NCI-H82 (cell line): ENCODE measurements around the gene CDH4.
"Not testable (repeated sequence)": the region's sequence is repeated elsewhere in the genome, so short reads cannot be mapped to it uniquely, and the experiment has no call there.

Source experiments
- DNase-seq: peaks from one replicate; lab custom pipeline; 2025; lab: John Stamatoyannopoulos, UW

CDH4 gene

DNA sequence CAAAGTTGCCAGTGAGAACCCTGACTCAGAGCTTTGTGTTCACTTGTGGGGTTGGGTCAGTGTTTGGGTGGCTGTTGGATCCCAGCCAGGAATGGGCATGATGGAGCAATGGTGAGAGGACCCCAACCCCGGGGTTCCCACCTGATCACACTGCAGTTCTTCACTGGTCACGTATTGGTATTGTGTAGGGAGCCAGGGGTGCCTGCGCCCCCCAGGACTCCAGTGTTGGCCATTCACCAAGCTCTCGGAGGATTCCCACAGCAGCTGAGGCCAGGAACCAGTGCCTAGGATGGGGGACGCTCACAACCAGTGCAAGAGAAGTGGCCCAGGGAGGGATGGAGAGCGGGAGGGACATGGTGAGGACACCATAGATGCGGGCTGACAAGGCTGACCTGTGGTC lies 207.2 kb downstream of the CDH4 start:
- no peak for DNase-seq

DNA sequence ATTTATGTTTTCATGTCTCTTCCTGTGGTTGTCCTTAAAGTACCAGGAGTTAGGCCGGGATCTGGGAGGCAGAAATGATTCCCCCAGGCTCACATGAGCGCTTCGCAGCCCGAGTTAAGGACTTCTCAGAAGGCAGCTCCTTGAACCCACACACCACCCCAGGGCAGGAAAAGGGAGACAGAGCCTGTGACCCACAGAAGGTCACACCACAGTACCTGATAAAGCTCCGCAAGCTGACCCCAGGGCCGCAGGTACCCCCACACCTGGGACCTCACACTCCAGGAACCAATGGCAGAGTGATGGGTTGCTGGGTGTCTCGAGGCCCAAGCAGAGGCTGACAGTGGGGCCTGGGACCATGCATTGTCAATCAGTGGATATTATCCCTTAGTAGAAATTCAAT lies 207.6 kb downstream of the CDH4 start:
- DNase-seq = no peak

DNA sequence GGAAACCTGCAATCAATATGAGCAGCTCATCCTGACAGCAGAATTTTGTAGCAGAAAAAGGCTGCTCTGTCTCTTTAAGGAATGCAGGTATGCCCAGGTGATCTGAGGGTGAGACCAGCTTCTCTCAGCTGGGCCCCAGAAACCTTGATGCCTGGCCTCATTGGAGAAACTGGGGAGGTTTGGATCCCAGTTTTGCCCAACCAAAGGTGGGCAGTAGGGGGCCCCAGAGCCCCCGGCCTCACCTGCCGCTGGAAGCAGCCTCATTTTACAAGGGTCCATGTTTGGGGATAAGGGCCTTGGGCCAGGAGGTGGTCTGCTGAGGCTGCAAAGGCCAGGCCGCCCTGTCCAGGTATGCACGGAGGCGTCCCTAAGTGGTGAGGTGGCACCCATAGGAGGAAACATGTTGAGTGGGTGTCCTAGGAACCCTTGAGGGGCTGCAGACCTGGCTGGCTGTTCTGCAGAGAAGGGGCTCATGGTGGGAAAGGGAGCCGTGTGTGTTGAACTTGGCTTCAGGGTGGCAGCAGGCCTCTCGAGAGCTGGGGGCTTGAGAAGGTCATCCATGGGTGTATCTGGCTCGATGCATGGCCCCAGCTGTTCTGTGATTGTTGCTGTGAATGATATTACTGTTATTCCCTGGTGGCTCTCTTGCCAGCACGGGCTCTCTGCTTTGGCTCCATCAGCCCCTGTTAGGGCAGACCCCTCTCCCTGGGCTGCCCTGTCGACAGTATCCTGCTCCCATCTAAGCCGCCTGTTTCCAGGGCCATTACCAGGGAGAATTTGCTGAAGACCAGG lies 208.4 kb downstream of the CDH4 start:
- no peak for DNase-seq

DNA sequence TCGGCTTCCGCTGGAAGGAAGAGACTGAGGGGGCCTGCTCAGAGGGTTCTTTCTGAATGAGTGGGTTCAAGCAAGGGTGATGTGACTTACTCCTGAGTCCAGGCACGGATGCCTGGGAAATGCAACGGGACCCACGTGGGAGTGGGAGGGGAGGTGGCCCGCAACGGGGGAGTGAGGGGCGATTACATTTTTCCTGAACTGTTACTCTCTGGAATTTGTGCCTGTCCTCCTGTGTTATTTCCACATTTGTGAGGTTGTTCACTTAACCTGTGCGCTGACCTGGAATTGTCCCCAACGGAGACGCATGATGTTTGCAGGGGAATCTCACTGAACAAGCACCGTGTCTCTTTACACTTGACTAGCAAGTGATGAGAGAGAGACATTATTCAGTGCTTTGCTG lies 209.4 kb downstream of the CDH4 start:
- DNase-seq = no peak

DNA sequence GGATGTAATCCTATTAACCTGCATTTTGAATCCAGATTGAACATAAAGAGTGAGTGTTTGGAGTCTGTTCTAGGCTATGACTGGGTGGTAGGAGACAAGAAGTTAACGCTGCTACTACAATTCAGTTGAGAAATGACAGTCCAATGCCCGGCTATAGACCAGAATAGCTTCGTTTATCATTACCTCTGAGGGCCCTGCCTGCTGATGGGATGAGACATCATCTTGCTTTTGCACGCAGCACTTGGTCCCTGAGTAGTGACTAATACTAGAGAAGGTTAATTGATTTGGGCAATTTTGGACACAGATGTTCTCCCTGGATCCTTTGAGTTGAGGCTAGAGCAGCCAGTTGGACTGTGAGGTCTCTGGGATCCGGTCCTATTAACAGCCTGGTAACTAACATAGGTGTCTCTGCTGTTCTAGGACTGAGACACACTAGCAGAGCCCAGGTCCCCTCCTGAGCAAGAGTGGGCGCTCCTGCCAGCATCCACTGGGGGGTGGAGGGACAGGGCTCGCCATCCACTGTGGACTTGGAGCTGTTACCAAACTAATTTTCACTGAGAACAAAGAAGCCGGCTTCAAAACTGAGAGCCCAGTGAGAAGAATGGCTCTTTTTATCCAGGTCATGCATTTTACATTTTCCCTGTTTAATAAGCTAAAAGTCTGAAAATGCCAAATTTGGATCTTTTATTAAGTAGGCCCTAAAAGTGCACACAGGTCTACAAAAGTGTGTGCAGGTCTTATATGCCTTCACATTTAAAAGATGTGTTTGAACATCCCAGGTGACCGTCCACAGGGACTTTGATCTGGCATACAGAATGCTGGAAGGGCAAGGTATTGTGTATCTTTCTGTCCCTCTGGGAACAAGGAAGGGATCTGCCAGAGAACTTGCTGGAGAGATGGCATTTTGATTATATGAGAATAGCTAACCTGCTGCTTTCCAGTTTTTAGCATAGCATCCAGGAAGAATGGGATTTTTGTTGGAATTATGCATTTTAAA lies 212.5 kb downstream of the CDH4 start:
- no peak for DNase-seq

DNA sequence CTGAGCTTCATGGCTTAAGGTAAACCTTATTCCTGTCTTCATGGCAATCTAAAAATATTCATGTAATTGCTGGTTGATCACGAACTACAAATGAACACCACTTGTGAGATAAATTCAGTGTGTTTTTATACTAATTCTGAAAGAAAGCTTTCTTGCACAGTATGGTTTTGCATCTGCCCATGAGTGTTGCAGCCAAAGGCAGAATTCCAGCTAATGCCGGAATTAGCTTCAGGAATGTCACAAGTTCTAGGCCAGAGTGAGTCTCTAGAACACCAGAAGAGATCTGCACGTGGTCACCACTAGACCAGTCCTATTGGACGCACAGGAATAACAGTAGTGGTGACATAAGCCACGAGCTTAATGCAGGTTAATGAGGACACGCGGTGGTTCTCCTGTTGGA lies 223.7 kb downstream of the CDH4 start:
- no peak for DNase-seq

DNA sequence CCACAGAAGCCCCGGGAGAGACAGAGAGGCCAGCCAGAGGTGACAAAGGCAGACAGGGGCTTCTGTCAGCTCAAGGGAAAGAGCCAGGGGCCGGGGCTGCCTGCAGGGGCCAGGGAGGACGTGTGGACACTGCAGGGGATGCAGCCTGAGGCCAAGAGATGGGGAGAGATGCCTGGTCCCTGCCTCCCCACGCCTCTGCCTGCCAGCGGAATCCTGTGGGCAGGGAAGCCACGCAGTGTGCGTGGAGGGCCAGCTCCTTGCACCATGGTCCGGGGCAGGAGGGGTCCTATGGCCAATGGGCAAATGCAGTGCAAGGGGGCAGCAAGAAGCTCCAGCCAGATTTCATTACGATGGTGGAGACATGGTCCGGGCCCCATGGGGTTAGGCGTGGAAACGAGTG lies 224.9 kb downstream of the CDH4 start:
- no peak for DNase-seq

DNA sequence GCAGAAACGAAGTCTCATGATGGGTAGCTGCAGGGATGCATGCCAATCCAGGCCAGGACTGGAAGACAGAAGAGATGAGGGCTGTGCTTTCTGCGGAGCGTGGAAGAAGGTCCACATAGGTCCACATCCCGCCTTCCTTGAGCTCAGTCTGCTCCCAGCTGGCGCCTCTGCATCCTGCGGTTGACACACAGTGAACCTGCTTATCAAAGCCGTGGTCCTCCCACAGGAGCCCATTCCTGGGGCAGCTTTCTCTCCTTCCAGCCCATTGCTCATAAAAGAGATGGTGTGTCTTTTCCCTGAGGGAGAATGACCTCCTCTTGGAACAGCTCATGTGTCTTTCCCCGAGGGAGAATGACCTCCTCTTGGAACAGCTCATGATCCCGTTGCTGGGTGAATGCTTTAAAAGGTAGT lies 225.4 kb downstream of the CDH4 start:
- no peak for DNase-seq

DNA sequence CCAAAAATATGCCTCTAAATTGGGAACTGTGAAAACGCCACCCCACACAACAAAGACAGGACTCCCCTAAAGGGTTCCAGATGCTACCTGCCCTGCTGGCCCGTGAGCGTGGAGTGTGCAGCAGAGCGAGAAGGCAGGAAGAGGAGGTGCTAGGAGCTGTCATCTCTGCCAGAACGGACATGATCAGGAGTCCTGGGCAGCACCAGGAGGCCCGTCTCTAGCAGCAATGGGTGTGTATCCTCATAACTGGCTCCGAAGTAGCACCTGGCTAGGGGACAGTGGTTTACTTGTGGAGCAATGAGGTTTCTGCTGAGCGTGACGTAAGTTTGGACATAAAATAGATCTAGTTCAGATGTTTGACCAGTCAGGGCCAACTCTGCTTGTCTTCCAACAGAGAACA lies 226.0 kb downstream of the CDH4 start:
- DNase-seq = no peak

DNA sequence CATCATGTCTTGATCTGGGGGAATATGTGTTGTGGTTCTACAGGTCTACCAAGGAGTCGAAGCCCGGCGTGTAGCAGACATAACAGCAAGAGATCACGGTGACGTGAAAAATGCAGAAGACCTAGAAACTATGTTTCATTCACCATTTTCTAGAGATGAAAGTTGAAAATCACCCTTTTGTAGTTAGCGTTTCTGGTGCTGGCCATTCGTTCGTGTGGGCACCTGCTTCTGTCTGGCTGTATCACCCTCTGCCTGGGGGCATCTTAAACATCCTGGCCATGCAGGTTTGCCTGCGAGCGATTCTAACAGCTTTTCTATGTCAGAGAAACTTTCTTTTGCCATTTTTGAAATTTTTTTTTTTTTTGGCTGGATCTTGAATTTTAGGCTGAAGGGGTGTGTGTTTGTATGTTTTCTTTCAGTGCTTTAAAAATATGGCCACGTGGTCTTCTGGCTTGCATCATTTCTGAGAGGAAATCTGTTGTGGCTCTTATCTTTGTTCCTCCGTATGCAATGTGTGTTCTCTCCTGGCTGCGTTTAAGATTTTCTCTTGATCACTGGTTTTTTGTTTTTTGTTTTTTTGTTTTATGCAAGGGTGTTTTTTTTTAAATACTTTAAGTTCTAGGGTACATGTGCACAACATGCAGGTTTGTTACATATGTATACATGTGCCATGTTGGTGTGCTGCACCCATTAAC lies 226.7 kb downstream of the CDH4 start:
- no peak for DNase-seq

DNA sequence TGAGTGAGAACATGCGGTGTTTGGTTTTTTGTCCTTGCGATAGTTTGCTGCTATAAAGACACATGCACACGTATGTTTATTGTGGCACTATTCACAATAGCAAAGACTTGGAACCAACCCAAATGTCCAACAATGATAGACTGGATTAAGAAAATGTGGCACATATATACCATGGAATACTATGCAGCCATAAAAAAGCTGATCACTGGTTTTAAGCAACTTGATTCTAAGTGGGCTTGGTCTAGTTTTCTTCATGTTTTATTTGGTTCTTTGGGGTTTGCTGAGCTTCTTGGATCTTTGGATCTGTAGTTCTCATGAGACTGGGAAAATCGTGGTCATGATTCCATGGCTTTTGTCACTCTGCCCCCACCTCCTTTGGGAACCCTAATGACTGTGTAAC lies 227.4 kb downstream of the CDH4 start:
- not testable (repeated sequence) for DNase-seq

DNA sequence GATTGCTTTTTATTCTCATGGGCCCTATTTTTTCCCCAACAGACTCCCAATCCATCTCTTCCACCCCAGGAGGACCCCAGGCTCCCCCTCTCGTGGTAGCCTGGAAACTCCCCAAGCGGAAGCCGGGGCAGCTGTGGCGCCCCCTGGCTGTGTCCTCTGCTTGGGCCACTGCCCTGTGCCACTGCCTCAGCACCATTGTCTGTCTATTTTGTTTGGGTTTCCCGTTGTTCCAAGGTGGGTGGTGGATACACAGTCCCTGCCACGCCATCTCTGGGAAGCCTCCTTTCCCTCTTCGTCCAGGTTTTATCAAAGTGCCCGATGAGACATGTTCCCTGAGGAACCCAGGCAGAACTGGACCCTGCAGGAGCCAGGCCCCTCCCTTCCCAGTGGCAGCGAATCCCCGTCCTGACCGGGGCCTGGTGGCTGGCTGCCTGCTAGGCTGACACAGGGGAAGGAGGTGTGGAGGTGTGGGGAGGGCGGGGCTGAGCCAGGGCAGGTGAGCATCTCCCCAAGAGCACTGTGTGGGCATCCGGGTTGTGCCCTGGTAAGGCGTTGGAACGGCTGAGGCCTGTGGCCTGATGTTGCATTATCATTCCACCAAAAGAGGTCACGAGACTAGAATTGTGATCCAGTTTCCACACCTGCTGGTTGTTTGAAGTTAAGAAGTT lies 228.2 kb downstream of the CDH4 start:
- DNase-seq = no peak

DNA sequence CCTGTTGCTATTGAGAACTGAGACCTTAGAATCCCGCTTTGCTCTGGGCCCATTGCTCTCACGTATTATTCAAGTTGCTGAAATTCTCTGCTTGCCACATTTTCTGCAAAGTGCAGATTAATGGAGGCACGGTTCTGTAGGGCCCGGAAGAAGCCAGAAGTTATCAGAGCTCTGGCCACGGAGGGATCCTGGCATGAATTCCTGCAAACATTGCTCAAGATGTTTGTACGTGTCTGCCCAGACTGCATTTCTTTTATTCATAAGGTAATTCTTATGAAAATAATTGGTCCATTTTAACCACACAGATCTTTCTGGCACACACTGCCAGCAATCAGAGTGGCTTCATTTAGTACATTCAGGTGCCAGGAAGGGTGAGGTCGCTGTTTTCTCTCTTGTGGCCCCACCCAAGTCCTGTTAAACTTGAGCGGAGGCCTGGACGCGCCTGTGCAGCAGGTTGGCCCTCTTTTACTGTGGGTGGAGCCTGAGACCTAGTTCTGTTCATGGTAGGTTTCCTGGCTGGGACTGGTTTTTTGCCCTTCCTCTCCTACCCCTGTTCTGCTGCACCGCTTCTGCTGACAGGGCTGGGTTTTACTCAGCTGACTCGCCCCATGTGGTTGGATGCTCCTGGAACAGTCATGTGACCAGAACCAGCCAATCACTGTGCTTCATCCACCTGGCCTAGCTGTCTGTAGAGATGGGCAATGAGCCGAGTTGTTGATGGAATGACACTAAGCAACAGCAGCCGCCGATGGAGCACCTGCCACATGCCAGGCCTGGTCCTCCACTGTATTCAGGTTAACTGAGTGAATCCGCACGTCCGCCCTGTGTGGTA lies 230.2 kb downstream of the CDH4 start:
- no peak for DNase-seq

DNA sequence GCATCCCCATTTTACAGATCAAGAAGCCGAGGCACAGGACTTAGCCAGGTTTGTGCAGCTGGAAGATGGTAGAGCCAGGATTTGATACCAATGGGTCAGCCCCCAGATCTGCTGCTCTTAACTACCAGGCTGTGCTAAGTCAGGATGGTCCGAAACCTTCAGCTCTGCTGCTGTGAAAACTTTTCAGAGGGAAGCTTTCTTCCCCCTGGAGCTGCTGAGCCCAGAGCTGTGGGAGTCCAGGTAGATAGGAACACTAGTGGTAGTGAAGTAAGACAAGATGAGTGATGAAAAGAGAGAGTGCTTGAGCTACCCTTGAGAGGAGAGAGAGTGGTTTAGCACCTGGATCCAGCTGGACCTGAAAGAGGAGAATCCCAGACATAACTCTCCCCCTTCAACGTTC lies 230.8 kb downstream of the CDH4 start:
- no peak for DNase-seq

DNA sequence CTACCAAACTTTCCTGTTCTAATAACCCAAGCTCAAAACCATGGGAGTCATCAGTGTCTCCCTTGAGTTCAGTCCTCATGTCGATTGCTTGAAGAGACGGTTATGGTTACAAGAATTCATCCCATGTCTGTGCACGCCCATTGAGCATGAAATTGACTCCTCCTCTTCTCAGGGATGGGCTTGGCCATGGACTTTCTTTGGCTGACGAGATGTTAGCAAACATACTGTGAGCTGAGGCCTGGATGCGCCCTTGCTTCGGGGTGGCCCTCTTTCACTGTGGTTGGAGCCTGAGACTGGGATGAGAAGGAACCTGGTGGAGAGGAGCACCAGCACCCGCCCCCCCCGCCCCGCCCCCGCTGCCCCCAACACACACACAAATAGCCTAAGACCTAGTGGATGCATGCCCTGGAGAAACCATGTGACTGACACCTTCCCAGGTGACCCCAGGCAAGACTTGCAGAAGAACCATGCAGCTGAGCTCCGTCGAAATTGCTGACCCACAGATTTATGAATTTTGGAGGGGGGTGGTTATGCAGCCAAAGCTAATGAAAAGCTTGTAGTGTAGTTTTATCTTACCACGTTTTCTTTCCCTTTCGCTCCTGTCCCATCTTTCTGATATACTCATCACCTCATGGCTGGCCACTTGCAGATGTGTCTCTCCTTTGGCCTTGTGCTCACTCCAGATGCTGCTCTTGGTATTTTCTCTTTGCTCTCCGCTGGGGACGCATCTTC lies 231.4 kb downstream of the CDH4 start:
- DNase-seq = no peak

DNA sequence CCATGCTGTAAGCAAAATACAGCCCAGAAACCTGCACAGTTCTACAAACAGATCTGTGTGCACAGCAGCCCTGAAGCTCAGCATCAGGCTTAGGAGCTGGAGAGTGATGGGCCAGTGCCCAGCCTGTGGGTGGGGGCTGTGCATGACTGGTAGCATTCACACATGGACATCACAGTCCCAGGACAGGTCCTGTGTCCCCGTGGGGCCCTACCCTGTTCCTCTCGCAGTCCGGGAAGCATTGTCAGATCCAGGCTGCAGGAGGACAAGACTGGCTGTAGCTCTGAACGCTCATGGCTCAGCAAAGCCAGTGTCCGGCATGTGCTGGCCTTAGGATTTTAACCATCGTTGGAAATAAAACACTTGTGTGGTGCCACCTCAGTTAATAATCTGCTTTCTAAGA lies 234.1 kb downstream of the CDH4 start:
- no peak for DNase-seq

DNA sequence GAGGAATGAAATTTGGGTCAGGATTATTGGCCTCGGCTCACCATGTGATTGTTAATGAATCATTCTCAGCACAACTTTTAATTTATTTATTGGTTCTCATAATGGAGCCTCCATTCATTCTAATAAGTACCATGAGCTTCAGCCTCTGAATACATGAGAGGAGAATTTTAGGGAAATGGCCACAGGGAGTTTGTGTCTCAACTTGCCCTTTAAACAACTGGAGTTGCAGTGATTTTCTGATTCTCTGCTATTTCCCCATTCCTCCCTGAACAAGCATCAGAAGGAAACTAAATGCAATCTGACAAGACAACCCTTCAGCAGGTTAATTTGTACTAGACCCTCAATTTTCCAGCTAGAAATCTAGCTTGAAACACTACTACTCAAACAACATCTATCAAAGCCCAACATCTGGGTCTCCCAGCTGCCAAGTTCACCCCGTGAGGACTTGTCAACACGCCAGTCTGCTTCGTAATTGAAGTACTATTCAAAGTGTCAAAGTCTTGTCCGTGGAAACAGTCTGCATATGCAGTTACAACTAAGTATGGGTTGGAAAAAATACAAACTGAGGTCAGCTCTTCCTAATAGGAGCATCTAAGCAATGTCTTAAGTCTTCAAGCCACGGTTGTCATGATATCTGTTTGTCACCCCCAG lies 235.4 kb downstream of the CDH4 start:
- no peak for DNase-seq

DNA sequence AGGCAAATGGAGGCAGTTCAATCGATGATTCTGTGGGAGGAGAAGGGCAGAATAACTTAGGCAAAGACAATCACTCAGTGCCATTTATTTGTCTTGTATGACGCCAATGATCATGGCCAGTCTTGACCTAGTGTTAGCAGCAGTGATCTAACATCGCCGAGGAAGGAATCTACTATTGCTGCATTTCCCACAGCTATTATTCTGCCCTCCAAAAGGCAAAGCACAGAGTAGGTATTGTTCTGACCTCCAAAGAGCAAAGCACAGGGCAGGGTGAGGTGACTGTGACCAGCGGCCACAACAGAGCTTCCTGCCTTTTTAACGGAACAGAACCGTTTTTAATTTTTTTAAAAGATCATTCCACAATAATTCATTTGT lies 235.9 kb downstream of the CDH4 start:
- DNase-seq = no peak

DNA sequence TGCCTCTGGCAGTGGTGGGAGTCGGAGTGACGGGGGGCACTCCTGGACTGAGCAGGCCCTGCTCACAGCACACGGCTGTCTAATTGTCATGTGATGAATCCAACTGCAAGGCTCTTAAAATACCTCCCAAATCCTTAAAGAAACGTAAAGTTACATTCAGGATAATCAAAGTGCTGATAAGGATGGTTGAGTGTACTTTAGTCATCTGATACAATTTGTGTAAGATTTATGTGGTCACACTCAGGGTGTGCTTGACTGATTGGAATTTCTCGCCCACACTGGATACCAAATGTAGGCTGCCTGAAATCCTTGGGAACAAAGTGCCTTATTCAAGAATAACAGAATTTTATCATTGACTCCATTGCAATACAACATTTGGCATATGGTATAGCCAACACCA lies 238.7 kb downstream of the CDH4 start:
- no peak for DNase-seq

DNA sequence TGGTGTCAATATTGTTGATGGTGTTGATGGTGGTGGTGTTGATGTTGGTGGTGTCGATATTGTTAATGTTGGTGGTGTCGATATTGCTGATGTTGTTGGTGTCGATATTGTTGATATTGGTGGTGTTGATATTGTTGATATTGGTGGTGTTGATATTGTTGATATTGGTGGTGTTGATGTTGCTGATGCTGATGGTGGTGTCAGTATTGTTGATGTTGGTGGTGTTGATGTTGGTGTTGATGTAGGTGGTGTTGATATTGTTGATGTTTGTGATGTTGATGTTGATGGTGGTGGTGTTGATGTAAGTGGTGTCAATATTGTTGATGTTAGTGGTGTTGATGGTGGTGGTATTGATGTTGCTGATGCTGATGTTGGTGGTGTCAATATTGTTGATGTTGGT lies 240.0 kb downstream of the CDH4 start:
- no peak for DNase-seq
